22Rv1 (cell line): Measurements from ENCODE around the gene PLCB1.

Source experiments
- ZFX ChIP-seq: fragments of 450-650 bp; IDR thresholded peaks from 2 replicates; pipeline ENCODE4 v1.6.1; 2017; ENCODE audit warnings: antibody characterized with exemption, borderline replicate concordance
- TF ChIP-seq, protein P1 (sequence below): fragments of 450-650 bp; IDR thresholded peaks from 2 replicates; pipeline ENCODE4 v1.5.1; 2017; ENCODE audit warnings: mild to moderate bottlenecking

DNA sequence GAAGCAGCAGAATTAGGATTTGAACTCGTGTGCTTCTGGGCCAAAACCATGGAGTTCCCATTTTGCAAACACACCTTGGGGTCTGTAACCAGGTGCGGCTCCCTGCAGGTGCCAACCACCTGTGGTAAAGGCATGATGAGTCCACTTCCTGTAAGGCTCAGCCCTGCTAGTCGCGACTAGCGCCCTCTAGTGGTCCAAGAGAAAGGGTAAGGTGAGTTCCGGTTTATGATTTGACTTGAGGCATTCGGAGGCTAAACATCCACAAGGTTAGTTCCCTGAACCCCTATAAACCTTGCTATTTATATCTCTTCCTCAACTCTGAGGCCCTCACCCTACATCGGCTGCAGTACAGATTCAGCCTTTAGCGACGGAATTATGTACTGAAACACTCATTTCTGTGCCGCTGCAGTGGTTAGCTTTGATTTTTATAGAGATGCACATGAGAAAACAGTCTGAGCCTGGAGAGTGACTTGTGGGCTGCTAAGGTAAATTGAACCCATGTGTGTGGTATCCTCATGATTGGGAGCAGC is 173.4 kb downstream of the PLCB1 start:
- TF ChIP-seq, protein P1, sequence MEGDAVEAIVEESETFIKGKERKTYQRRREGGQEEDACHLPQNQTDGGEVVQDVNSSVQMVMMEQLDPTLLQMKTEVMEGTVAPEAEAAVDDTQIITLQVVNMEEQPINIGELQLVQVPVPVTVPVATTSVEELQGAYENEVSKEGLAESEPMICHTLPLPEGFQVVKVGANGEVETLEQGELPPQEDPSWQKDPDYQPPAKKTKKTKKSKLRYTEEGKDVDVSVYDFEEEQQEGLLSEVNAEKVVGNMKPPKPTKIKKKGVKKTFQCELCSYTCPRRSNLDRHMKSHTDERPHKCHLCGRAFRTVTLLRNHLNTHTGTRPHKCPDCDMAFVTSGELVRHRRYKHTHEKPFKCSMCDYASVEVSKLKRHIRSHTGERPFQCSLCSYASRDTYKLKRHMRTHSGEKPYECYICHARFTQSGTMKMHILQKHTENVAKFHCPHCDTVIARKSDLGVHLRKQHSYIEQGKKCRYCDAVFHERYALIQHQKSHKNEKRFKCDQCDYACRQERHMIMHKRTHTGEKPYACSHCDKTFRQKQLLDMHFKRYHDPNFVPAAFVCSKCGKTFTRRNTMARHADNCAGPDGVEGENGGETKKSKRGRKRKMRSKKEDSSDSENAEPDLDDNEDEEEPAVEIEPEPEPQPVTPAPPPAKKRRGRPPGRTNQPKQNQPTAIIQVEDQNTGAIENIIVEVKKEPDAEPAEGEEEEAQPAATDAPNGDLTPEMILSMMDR, result peak; percentile 88
- TF ChIP-seq ZFX, result no peak
